Stimulated activated CD4-positive, alpha-beta T cell treated with anti-CD3 and anti-CD28 coated beads, Interleukin-4, amount 100 ng/mL, for 4 hours (primary cell): ENCODE results near the gene CCDC177.
"Not testable (repeated sequence)": the region's sequence is repeated elsewhere in the genome, so short reads cannot be mapped to it uniquely, and the experiment has no call there.

Experiments
- DNase-seq, 2 experiments: peaks; one replicate each; pipeline ENCODE4 v3.0.0-alpha.2; 2020

The CCDC177 gene

GRCh38 chr14:69599431-69599830, 24.8 kb upstream of the CCDC177 start:
- DNase-seq, result not testable (repeated sequence)

GRCh38 chr14:69595336-69595735, 20.7 kb upstream of the CCDC177 start:
- no peak for DNase-seq

- no peak for DNase-seq
Measured at GRCh38 chr14:69594846-69595245, 20.2 kb upstream of the CCDC177 start.

GRCh38 chr14:69593018-69593677, 18.5 kb upstream of the CCDC177 start:
- DNase-seq, result no peak

- no peak for DNase-seq
Measured at GRCh38 chr14:69591317-69591716, 16.6 kb upstream of the CCDC177 start.

GRCh38 chr14:69587389-69587788, 12.7 kb upstream of the CCDC177 start:
- DNase-seq, result no peak

- DNase-seq, result no peak
Measured at GRCh38 chr14:69586404-69586803, 11.7 kb upstream of the CCDC177 start.

- DNase-seq, result no peak
Measured at GRCh38 chr14:69584389-69584788, 9.7 kb upstream of the CCDC177 start.

GRCh38 chr14:69582829-69583228, 8.2 kb upstream of the CCDC177 start:
- DNase-seq, result no peak

- no peak for DNase-seq
Measured at GRCh38 chr14:69582212-69582611, 7.5 kb upstream of the CCDC177 start.

GRCh38 chr14:69581316-69581935, 6.8 kb upstream of the CCDC177 start:
- no peak for DNase-seq

GRCh38 chr14:69580009-69580577, 5.4 kb upstream of the CCDC177 start:
- no peak for DNase-seq

GRCh38 chr14:69579476-69579875, 4.8 kb upstream of the CCDC177 start:
- no peak for DNase-seq

- DNase-seq, result no peak
Measured at GRCh38 chr14:69574954-69575295, 254 bp upstream of the CCDC177 start.

GRCh38 chr14:69573831-69574262, 824 bp downstream of the CCDC177 start:
- peak in 1 of 2 experiments; percentile 12 for DNase-seq

- DNase-seq, result no peak
Measured at GRCh38 chr14:69573205-69573830, 1.4 kb downstream of the CCDC177 start.

GRCh38 chr14:69572841-69573135, 1.9 kb downstream of the CCDC177 start:
- DNase-seq, result peak in 1 of 2 experiments; percentile 10

GRCh38 chr14:69572030-69572840, 2.4 kb downstream of the CCDC177 start:
- peak in 1 of 2 experiments; percentile 7 for DNase-seq

GRCh38 chr14:69571449-69572029, 3.1 kb downstream of the CCDC177 start:
- peak in 1 of 2 experiments; percentile 6 for DNase-seq

GRCh38 chr14:69570836-69571330, 3.8 kb downstream of the CCDC177 start:
- no peak for DNase-seq

- DNase-seq, result no peak
Measured at GRCh38 chr14:69569859-69570258, 4.8 kb downstream of the CCDC177 start.

GRCh38 chr14:69567563-69567962, 7.1 kb downstream of the CCDC177 start:
- no peak for DNase-seq

GRCh38 chr14:69561893-69562292, 12.8 kb downstream of the CCDC177 start:
- no peak for DNase-seq
